C4-2B (cell line): ENCODE results near the gene RBM43.

Experiments used
- ZFX ChIP-seq: fragments of 450-650 bp; IDR thresholded peaks from 2 replicates; pipeline ENCODE4 v1.6.1; 2017
- TF ChIP-seq, protein P1 (sequence below): fragments of 450-650 bp; conservative IDR thresholded peaks from 2 replicates; pipeline ENCODE4 v1.5.1; 2017; ENCODE audit warnings: mild to moderate bottlenecking

- TF ChIP-seq, protein P1, sequence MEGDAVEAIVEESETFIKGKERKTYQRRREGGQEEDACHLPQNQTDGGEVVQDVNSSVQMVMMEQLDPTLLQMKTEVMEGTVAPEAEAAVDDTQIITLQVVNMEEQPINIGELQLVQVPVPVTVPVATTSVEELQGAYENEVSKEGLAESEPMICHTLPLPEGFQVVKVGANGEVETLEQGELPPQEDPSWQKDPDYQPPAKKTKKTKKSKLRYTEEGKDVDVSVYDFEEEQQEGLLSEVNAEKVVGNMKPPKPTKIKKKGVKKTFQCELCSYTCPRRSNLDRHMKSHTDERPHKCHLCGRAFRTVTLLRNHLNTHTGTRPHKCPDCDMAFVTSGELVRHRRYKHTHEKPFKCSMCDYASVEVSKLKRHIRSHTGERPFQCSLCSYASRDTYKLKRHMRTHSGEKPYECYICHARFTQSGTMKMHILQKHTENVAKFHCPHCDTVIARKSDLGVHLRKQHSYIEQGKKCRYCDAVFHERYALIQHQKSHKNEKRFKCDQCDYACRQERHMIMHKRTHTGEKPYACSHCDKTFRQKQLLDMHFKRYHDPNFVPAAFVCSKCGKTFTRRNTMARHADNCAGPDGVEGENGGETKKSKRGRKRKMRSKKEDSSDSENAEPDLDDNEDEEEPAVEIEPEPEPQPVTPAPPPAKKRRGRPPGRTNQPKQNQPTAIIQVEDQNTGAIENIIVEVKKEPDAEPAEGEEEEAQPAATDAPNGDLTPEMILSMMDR, result no peak
- no peak for TF ChIP-seq ZFX
These were observed 9.0 kb downstream of the RBM43 start for GRCh38 chr2:151252646-151253045.
